ENCODE measurements around the gene DHRS7C. TPM values are rescaled to one million over a fixed set of nuclear protein-coding genes. Genes with fewer than 3 reads are reported as not detected.

Gene DHRS7C
- total RNA-seq, 1 donor = not detected

DNA sequence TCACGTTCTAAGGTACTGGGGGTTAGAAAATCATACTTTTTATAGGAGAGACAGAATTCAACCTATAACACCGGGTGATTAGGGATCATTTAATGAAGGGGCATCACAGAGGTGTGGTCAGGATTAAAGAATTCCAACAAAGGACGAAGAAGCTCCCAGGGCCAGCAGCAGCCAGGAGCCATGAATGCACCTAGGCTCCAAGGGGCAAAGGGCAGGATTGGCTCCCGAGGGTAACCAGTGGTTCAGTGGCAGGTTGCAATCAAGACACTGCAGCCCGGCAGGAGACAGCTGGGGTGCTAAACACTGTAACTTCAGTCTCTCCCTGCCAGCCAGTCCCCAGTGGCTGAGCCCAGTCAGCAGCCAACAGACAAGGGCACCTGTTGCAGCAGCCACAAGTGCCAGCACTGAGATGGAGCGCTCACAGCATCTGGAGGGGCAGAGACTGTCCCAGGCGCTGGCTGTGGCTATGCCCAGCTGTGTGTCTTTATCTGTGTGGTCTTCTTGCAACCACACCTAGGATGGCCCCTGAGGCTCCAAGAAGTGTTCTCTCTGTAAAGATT is 23.9 kb downstream of the DHRS7C start:
- no peak for DNase-seq (ENCODE audit: low read depth)
- TF ChIP-seq CTCF (IDR thresholded peaks at IDR 0.05; ENCODE audit: insufficient read depth, low read length) = no peak
- H3K4me3 ChIP-seq (ENCODE audit: low read depth, low read length) = no peak overlapping the region

DNA sequence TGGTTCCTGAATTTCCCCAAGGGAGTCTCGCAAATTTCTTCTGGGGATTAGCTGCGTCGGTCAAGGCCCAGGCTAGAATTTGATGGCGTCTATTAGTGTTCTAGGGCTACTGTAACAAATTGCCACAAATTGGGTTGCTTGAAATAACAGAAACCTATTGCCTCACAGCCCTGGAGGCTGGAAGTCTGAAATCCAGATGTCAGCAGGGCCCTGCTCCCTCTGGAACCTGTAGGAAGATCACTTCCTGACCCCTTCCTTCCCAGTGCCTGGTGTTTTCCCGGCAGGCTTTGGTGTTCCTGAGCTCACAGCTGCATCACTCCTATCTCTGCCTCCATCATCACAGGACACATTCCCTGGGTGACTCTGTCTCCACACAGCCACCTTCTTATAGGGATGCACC is 24.4 kb downstream of the DHRS7C start:
- no peak for DNase-seq (ENCODE audit: low read depth)
- no peak overlapping the region for H3K4me3 ChIP-seq (ENCODE audit: low read depth, low read length)
- TF ChIP-seq CTCF (IDR thresholded peaks at IDR 0.05; ENCODE audit: insufficient read depth, low read length) = no peak

- DNase-seq (ENCODE audit: low read depth) = no peak
- no peak for TF ChIP-seq CTCF (IDR thresholded peaks at IDR 0.05; ENCODE audit: insufficient read depth, low read length)
- H3K4me3 ChIP-seq (ENCODE audit: low read depth, low read length) = no peak overlapping the region
Observed at GRCh38 chr17:9765322-9765721, 26.1 kb downstream of the DHRS7C start.

DNA sequence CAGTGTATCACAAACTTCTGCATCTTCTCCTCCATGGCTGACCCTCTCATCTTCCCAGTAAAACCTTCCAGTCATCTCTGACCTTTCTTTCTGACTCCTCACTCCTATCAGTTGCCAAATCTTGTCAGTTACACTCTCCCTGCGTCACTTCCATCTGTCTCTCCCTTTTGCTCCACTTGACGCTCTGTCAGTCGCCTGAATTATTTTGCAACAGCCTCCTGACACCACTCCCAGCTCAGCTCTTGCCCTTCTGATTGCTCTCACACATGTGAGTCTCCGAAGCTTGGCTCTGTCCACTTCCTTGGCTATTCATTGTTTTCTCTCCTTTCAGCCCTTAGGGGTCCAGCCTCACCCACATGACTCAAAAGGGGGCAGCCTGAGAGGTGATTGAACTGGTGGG is 27.7 kb downstream of the DHRS7C start:
- H3K4me3 ChIP-seq (ENCODE audit: low read depth, low read length) = no peak overlapping the region
- no peak for DNase-seq (ENCODE audit: low read depth)
- no peak for TF ChIP-seq CTCF (IDR thresholded peaks at IDR 0.05; ENCODE audit: insufficient read depth, low read length)

- no peak overlapping the region for H3K4me3 ChIP-seq (ENCODE audit: low read depth, low read length)
- DNase-seq (ENCODE audit: low read depth) = no peak
- TF ChIP-seq CTCF (IDR thresholded peaks at IDR 0.05; ENCODE audit: insufficient read depth, low read length) = no peak
Observed at GRCh38 chr17:9760266-9760665, 31.1 kb downstream of the DHRS7C start.

- no peak for TF ChIP-seq CTCF (IDR thresholded peaks at IDR 0.05; ENCODE audit: insufficient read depth, low read length)
- H3K4me3 ChIP-seq (ENCODE audit: low read depth, low read length) = no peak overlapping the region
- no peak for DNase-seq (ENCODE audit: low read depth)
Observed at GRCh38 chr17:9755083-9755482, 36.3 kb downstream of the DHRS7C start.

GRCh38 chr17:9750524-9750923 is 40.9 kb downstream of the DHRS7C start:
- no peak for TF ChIP-seq CTCF (IDR thresholded peaks at IDR 0.05; ENCODE audit: insufficient read depth, low read length)
- DNase-seq (ENCODE audit: low read depth) = no peak
- H3K4me3 ChIP-seq (ENCODE audit: low read depth, low read length) = no peak overlapping the region
